GM23248 (cell line): ENCODE measurements around the gene ANAPC2.

ENCODE experiments used
- EZH2 ChIP-seq: fragments of 200-600 bp; sonication (generic); IDR thresholded peaks from 2 replicates; pipeline ENCODE4 v1.6.1; 2018; ENCODE audit warnings: antibody characterized with exemption, mild to moderate bottlenecking; ENCODE audit not compliant: insufficient read depth, poor library complexity, severe bottlenecking
- EZH2phosphoT487 ChIP-seq: fragments of 200-600 bp; sonication (generic); IDR thresholded peaks from 2 replicates; pipeline ENCODE4 v1.6.1; 2018; ENCODE audit warnings: antibody characterized with exemption, moderate library complexity, mild to moderate bottlenecking, low read depth; ENCODE audit not compliant: insufficient read depth

GRCh38 chr9:137164370-137165249 is 23.8 kb downstream of the ANAPC2 start:
- TF ChIP-seq EZH2phosphoT487 (no peak), EZH2 (no peak)
